Suprapubic skin (tissue), 3 donors: Measurements from ENCODE around the gene GPR25.

ENCODE experiments used
- POLR2A ChIP-seq, 2 donors: fragments of 450-650 bp; IDR thresholded peaks; one replicate each; pipeline ENCODE4 v1.6.1; 2017; ENCODE audit warnings: antibody characterized with exemption in 2 of 2, mild to moderate bottlenecking in 2 of 2, moderate library complexity in 2 of 2
- TF ChIP-seq, protein P1 (sequence below), 2 donors: fragments of 200-600 bp in 1 of 2; fragments of 450-650 bp in 1 of 2; sonication (generic) in 1 of 2; IDR thresholded peaks; one replicate each; pipeline ENCODE4 v1.5.1; 2016 to 2019; ENCODE audit warnings: antibody characterized with exemption in 2 of 2, mild to moderate bottlenecking in 1 of 2, moderate library complexity in 1 of 2

DNA sequence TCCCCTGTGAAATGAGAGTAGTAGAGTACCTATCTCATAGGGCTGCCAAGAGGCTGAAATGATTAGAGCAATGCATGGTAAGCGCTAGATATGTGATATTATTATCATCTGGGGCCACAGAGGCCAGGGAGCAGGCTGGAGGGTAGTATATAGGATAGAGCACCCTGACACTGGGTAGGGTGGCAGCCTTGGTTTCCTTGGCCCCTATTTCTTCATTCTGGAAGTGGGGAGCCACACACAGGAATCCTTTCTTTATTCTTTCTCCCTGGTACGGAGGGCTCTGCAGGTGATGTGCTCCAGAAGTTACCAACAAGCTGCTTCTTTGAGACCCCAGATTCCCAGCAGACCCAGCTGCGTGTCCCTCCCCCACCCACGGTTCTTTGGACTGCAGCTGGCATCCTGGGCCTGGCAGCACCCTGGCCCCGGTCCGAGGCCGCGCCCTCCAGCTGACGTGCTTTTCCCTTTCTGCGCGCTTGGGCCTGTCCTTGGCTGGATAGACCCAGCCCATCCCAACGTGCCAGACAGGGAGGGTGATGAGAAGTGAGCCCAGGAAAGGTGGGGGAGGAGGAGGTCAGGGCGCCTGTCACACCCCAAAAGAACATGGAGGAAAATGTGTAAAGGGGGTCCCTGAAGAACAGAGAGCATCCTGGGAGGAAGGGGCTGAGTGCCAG lies 40.1 kb downstream of the GPR25 start:
- no peak for TF ChIP-seq POLR2A (IDR thresholded peaks at IDR 0.05)
- TF ChIP-seq, protein P1, sequence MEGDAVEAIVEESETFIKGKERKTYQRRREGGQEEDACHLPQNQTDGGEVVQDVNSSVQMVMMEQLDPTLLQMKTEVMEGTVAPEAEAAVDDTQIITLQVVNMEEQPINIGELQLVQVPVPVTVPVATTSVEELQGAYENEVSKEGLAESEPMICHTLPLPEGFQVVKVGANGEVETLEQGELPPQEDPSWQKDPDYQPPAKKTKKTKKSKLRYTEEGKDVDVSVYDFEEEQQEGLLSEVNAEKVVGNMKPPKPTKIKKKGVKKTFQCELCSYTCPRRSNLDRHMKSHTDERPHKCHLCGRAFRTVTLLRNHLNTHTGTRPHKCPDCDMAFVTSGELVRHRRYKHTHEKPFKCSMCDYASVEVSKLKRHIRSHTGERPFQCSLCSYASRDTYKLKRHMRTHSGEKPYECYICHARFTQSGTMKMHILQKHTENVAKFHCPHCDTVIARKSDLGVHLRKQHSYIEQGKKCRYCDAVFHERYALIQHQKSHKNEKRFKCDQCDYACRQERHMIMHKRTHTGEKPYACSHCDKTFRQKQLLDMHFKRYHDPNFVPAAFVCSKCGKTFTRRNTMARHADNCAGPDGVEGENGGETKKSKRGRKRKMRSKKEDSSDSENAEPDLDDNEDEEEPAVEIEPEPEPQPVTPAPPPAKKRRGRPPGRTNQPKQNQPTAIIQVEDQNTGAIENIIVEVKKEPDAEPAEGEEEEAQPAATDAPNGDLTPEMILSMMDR (IDR thresholded peaks at IDR 0.05) = no peak
